ENCODE results near the gene ZNF226.
A peak's percentile ranks its signal among the peaks of the same experiment; 100 is the strongest.
"Not testable (repeated sequence)": the region's sequence is repeated elsewhere in the genome, so short reads cannot be mapped to it uniquely, and the experiment has no call there.

The ZNF226 gene

DNA sequence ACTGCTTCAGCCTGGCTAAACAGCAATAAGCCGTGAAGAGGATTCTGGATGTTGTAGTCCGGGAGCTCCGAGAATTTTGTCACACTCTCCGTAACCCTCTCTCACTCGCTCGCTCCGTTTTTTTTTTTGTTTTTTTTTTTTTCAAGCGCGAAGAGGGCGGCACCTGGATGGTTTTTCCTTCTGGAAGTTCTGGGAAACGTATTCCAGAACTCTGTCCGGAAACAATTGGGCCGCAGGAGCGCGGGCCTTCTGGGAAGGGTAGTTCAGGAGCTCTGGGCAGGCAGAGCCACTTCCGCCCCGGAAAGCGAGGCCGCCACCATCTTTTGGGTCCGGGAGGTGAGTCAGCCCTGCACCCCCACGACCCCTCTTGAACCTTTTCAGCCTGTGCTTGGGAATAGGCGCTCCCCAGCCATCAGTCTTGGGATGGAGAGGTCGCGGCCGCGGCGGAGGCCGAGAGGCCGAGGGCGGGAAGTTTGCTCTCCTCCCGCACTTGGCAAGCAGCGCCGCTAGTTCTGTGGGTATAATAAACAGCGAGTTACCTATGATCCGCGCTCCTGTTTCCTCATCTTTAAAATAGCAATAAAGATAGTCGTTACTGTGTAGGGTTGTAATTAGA lies 47.5 kb downstream of the ZNF226 start, which contains the start of gene ZNF227:
ZNF227 (plus strand) TSS at position 283 of the 616 bp plus-strand sequence. CDS start 5,261 bp downstream, outside the sequence.
- peak; percentile 90 for DNase-seq (ENCODE audit: low read depth)

- no peak for DNase-seq (ENCODE audit: low read depth)
Measured at GRCh38 chr19:44212866-44213346, 48.0 kb downstream of the ZNF226 start.

DNA sequence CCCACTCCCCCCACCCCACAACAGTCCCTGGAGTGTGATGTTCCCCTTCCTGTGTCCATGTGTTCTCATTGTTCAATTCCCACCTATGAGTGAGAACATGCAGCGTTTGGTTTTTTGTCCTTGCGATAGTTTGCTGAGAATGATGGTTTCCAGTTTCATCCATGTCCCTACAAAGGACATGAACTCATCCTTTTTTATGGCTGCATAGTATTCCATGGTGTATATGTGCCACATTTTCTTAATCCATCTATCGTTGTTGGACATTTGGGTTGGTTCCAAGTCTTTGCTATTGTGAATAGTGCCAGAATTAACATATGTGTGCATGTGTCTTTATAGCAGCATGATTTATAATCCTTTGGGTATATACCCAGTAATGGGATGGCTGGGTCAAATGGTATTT lies 55.0 kb downstream of the ZNF226 start:
- DNase-seq (ENCODE audit: low read depth): not testable (repeated sequence)

DNA sequence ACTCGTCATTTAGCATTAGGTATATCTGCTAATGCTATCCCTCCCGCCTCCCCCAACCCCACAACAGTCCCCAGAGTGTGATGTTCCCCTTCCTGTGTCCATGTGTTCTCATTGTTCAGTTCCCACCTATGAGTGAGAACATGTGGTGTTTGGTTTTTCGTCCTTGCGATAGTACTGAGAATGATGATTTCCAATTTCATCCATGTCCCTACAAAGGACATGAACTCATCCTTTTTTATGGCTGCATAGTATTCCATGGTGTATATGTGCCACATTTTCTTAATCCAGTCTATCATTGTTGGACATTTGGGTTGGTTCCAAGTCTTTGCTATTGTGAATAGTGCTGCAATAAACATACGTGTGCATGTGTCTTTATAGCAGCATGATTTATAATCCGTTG lies 55.9 kb downstream of the ZNF226 start:
- DNase-seq (ENCODE audit: low read depth): not testable (repeated sequence)

DNA sequence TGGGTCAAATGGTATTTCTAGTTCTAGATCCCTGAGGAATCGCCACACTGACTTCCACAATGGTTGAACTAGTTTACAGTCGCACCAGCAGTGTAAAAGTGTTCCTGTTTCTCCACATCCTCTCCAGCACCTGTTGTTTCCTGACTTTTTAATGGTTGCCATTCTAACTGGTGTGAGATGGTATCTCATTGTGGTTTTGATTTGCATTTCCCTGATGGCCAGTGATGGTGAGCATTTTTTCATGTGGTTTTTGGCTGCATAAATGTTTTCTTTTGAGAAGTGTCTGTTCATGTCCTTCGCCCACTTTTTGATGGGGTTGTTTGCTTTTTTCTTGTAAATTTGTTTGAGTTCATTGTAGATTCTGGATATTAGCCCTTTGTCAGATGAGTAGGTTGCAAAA lies 56.4 kb downstream of the ZNF226 start:
- DNase-seq (ENCODE audit: low read depth): not testable (repeated sequence)

All from HS-5 (cell line).